GM12874 (cell line): ENCODE results near the gene POLR3G.

Experiments used
- CTCF ChIP-seq: IDR thresholded peaks from 2 replicates; pipeline ENCODE4 v1.5.1; 2011; ENCODE audit warnings: low read depth, mild to moderate bottlenecking, control low read depth, low read length, moderate library complexity; ENCODE audit not compliant: insufficient read depth

The POLR3G gene

GRCh38 chr5:90554358-90555006 lies 79.8 kb downstream of the POLR3G start:
- TF ChIP-seq CTCF, result no peak

- no peak for TF ChIP-seq CTCF
These were observed 81.0 kb downstream of the POLR3G start for GRCh38 chr5:90555666-90556065.

- no peak for TF ChIP-seq CTCF
These were observed 82.7 kb downstream of the POLR3G start for GRCh38 chr5:90557391-90557790.

- no peak for TF ChIP-seq CTCF
These were observed 83.2 kb downstream of the POLR3G start for GRCh38 chr5:90557871-90558270.

DNA sequence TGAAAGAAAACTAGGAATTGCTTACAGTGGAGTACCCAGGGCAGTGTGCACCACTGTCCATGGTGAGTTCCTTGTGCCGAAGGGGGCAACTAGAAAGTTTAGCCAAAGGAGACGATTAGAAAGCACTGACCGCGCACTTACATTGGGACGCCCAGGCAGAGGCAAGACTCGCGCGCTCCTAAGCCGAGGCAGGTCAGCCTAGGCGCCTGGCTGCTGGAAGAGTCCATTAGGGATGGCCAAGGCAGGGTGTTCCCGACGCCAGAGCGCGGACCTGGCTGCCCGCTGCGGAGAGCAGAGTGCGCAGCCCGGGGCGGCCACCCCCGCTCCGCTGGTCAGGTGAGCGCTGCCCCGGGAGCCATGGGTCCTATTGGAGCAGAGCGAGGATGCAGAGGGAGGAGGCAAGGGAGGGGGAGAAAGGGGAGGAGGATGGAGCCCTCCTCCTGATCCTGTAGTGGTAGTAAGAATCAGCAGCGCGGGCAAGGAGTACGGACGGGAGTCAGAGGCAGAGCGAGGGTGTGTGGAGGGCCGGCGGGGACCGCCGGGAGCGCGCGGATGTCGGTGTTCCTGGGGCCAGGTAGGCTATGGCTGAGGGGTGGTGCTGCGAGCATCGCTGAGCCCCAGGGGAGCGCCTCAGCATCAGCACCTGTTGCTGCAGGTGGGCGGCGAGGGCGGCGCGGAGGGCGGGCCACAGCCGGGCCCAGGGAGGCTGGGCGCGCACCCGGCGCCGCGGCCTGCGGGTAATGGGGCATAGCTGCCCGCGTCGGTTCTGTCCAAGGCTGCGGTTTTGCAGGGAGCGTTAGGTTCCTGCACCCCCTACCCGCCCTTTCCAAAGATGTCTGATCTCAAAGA lies 83.9 kb downstream of the POLR3G start, which contains the start of gene ADGRV1:
ADGRV1 (plus strand) TSS at position 454 of the 849 bp plus-strand sequence; CDS start at position 553, 99 bp downstream.
- TF ChIP-seq CTCF, result no peak

GRCh38 chr5:90560771-90561170 lies 86.1 kb downstream of the POLR3G start:
- TF ChIP-seq CTCF, result no peak

DNA sequence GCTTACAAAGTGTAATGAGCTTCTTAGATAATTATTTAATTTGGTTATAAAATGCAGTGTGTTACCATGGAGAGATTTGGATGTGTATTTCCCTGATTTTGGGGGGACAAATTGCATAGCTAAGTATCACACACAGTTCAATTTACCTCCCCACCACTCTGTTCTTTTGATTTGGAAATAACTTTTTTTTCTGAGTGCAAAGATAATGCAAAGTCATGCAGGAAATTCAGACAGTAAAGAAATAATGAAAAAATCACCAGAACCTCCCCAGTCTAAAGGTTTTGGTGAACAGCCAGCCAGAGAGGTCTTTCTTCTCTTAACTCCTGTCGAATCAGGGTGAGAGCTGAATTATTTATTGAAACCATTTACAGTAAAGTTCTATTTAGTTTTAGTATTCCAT lies 87.1 kb downstream of the POLR3G start:
- no peak for TF ChIP-seq CTCF
